GM18526 (cell line): ENCODE measurements around the gene MSI2.

Experiments
- POLR2A ChIP-seq: IDR thresholded peaks from 3 replicates; pipeline ENCODE4 v1.6.1; 2011; ENCODE audit not compliant: insufficient read length; ENCODE audit errors: extremely low read depth

MSI2 gene

DNA sequence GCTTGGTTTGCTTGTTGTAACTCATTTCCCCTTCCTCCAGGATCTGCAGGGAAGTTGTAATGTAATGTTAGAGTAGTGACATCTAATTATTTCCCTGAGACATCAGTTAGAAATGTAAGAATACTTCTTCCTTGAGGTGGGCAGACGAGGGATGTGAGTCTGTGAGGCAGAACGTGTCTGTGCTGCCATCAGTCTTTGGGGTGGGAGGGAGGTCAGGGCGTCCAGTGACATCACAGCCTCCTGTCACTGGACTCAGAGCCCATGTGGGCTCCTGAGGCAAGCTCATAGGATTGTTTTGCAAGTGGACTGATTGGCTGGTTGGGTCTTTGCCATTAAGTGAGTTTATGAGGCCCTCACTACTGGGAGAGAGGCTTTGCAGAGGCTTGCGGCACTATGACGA, 300.0 kb downstream of the MSI2 start:
- TF ChIP-seq POLR2A = no peak

DNA sequence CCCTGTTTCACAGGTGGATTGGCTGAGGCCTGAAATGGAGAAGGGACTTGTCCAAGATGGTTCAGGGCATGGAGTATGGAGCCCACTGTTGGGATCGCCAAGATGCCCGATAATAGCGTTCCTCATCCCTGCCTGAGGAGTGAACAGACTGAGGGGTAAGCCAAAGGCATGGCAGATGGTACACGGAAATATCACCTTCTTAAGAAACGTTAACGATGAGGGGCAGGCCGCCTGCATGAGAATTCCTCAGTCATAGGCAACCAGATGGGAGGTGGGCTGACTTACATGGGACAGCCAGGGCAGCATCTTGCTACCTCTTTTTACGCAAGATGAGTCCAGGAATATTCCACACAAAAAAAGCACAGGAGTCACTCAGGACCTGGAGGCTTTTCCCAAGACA, 300.7 kb downstream of the MSI2 start:
- TF ChIP-seq POLR2A = no peak

DNA sequence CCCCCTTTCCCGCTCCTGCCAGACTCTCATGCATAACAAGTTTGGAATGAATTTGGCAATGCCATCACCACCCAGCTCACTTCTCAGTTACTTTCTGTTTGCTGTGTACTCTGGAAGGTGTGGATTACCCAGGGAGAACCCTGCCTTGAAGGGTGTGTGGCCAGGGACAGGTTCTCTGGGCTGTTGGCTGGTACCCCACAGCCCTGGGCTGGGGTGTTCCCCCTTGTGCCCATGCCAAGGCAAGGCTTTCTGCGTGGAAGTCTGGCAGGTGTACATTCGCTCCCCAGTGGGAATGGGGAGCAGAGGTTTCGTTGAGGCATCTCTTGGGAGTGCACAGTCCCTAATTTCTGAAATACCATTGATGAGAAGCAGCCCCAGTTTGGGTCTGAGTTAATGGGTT, 301.1 kb downstream of the MSI2 start:
- no peak for TF ChIP-seq POLR2A

DNA sequence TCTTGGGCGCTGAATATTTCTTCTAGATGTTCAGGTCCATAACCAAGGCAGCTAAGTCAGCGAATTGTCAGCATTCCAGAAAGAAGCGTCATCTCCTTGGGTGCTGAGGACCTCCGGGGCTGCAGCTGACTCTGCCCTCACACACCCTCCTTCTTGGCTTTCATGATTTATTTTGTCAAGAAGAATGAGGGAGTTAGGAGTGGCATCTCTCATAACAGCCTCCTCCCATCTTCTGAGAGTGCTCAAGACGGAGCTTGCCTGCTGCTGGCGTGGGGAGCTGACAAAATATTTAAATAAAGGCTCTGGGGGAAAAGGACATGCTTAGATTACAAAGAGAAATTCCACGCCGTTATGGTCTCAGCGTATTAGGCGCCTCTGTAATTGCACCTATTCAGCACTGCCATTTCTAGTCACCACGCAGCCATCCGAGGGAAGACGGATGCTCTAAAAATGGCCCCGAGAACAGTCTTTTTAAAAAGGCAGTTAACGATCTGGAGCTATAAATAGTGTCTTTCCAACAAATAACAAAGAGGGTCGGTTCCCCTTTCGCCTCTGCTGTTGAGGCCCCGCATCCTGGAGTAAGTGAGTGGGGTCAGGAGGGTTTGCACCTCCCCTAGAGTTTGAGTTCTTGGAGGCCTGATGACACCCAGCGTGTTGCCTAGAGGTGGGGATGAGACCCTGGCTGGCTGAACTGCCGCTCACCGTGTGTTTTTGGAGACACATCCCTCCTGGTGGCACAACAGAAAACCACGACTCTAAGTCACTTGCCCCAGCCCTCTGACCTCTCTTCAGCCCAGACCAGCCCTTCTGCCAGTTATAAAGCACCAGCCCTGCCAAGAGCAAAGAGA, 301.7 kb downstream of the MSI2 start:
- no peak for TF ChIP-seq POLR2A

DNA sequence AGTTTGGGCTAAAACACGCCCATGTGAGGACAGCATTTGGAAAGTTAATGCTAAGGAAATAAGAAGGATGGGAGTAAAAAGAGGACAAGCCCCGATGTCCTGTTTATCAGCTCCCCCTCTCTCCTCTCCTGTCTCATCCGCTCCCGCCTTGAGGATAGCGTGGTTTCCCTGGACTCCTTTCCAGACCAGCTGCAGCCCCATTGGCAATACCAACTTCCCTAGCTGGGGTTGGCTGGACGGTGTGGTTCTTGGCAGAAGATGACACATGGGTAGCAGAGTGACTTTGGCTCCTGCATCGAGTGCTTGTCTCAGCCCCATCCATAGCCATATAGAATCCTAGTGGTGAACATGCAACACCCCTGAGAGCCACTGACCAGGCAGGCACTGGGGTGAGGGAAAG, 302.9 kb downstream of the MSI2 start:
- no peak for TF ChIP-seq POLR2A

DNA sequence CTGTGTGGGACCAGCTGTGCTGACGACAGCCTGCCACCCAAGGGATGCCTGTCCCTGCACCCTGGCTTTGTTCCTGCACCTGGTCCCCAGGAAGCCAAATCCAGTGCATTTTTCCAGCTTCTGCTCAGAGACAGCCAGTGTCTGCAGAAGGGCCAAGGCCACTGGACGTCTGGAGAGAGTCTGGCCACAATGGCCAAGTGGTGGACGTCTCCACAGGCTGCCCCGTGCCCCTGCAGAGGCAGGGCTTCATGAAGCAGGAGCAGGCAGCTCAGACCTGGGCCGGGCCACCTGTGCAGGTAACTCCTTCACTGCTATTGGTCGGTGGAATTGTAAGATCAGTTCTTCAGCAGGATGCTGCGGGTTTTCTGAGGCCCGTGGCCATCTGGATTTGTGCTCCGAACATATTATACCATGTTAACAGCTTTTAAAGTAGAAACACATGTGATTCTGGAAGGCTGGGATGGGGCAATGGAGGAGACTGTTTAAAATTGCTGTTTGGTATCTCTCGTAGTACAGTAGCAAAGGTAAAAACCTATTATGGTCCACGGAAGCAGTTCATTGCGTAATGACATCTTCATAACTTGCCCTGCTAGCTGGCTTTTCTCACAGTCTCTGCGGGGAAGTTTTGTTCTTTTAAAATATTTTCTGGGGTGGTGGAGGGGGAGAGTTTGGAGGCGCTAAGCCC, 303.5 kb downstream of the MSI2 start:
- no peak for TF ChIP-seq POLR2A

DNA sequence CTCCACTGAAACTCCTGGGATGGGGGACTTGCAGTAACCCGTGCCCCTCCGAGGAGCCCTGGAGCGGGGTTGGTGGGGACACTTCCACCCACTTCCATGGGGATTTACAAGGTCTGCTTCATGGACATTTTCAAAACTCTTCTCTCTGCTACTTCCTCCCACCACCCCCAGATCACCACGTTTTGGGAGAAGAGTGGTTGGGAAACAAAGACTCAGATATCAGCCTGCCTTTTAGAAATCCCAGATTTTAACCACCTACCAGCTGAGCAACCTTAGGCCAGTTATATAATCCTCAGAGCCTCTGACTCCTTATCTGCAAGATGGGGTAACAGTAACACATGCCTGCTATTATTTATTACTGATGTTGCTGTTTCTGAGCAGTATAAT, 304.0 kb downstream of the MSI2 start:
- no peak for TF ChIP-seq POLR2A

DNA sequence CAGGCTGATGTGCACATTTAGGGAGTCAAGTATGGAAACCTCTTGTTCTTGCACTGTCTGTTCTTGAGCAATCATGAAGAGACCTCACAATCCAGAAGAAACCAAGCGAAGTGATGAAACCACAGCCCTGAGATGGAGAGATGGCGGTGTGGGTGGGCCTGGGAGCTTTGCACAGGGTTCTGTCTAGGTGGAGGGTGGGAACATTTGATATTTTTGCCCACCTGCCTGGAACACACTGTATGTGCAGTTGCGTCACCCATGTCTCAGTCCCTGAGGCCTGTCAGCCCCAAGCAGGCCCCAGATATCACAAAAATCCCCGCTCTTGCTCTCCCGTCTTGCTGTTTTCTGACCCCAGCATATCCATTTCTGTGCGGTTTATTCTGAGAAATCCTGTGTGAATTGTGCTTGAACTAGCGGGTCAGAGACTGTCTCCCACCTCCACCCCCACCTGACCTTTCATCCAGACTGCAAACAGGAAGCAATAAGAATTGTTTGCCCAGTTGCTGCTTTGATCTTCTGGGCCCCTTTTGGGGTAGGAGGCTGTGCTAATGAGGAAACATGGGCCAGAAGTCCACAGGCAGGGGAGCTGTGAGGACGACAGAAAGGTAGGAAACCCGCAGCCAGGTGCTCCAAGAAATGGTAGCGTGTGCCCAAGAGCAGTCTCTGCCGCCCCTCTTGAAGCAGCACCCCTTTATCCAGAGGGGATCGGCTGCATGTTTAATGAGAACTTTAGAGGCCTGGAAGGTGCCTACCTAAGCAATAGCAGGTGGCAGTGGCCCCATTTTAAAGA, 304.9 kb downstream of the MSI2 start:
- TF ChIP-seq POLR2A = no peak

DNA sequence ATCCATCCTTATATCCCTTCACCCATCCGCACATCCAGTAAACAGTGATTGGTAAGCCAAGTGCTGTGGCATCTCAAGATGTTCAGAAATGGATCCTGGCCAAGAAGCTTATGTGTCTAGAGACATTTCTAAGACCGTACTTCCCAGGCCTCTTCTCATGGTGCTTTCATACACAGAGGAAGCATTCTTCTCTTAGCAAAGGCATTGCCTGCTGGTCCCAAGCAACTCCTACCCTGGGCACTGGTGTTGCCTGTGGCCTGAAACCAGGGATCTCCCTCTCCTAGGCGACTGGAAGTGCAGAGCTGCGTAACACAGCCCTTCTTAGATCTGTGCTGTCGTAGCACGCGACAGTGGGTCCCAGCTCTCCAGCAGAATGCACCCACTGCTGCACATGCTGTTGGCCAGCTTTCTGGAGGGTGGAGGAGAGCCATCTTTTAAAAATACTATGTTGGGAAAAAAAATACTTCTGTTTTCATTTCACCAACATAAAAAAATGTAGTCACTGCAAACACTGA, 305.9 kb downstream of the MSI2 start:
- no peak for TF ChIP-seq POLR2A

DNA sequence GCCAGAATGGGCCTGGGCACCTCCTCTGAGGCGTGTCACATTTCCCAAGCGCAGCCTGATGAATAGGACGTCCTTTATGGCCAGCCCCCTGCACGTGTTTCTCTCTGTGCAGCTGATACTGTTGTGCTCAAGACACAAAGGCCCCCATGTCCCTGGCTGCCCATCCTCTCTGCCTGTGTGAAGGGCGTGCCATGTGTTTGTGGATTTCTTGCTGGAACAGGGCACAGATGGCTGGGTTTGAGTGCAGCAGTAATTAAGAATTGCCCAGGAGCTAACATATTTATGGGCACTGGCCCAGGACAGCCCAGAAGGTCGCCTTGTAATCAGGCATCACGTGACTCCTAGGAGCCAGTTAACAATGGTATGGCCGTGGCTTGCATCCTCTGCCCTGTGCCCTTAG, 307.6 kb downstream of the MSI2 start:
- no peak for TF ChIP-seq POLR2A

DNA sequence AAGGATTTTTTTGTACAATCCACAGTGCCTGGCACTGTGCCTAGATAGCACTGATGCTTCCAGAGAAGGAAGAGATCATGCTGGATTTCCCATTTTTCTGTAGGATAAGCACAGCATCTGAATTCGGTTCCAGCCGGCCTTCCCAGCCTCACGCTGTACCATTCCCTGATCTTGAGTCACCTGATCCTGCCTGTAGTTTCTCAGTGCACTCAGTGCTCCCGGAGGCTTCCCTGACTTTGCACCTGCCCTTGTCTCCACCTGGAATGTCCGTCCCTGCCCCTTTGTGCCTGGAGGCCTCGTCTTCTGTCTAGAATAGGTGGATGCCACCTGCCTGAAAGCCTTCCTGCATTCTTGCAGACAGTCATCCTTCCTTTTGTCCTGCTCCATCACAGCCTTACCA, 308.9 kb downstream of the MSI2 start:
- no peak for TF ChIP-seq POLR2A

DNA sequence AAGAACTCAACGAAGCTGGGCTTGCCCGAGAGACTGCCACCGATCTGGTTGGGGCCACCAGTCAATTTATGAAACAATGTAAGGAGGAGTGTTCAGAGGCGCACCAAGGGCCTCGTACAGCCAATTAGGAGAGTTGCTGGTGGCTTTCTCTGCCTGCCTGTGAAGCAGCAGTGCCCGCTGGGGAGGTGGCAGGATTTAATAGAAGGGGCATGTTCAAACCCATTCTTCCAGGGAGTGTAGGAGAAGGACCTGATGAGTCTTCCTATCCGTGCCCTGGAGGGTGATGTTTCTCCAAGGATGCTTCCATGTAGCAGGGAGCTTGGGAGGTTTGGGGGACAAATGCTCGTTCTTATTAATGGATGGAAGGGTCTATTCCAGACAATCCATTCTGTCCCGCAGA, 310.4 kb downstream of the MSI2 start:
- TF ChIP-seq POLR2A = no peak

DNA sequence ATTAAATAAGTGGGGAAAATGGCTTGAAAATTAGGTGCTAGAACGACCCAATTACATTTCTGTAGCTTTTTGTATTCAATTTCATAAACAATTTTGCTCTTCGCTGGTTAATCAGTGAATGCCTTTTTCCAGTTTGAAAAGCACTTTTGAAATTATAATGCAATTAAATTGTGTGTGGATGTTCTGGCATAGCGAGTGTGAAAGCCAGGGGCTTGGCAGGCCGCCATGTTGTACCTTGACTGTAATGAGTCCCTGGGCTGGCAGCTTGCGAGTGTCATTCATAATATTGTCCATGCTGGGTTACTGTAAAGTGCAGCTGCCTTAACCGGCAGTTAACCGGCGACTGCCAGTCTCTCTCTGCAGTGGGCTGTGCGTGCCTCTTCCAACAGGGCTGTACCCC, 310.9 kb downstream of the MSI2 start:
- no peak for TF ChIP-seq POLR2A

DNA sequence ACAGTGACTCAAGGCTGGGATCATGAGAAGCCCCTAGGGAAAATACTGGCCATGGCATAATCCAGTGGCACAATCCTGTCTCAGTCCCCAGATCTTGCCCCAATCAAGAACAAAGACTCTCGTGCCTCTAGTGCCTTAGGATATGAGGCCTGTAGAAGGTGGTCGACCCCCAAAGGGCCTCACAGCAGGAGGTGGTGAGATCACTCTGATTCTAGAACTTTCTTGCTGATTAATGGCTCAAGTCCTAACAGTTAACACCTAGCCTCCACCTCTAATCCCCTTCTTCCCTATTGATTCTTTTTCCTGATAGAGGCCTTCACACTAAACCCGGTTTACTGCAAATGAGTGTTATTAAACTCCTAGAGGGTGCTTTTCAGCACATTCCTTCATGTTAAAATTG, 312.0 kb downstream of the MSI2 start:
- TF ChIP-seq POLR2A = no peak

DNA sequence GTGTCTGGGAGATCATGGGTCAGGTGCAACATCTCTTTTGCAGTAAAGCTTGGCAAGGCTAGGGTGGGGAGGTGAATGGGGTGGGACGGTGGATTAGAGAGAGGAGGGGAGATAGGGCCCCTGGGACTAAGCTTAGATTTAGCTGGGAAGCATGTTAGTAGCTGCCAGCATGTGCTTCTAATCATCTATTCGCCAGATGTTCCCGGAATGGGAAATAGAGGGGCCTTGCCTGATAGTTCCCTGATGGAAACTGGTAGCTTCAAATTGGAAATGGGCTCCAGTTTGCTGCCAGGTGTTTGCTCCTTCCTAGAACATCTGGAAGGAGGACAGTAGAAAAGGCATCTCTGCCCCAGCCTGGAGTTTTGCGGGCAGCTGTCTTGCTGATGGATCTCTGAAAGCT, 312.7 kb downstream of the MSI2 start:
- TF ChIP-seq POLR2A = no peak

DNA sequence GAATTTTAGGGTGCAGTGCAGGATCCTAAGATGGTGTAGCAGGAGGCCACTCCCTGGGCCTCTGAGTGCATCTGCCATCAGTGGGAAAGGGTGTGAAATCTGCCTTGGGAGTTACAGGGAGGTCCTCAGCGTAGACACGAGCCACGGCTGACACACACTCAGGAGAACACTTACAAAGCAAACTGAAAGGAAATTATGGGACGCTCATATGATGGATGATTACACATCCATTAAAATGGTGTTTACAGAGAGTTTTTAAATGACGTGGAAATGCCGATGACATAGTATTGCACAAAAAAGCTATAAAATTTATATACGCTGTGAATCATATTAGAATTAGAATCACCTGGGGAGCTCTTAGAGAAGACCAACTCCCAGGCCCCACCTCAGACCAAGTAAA, 313.5 kb downstream of the MSI2 start:
- TF ChIP-seq POLR2A = no peak
